HEK293 (cell line): ENCODE data around the gene KLRF1.
A peak's percentile ranks its signal among the peaks of the same experiment; 100 is the strongest.

Experiments used
- CTCF ChIA-PET: fragments of 350-600 bp; formaldehyde crosslinking; extraction: SDS; loops from one replicate; lab custom pipeline; 2021; ENCODE audit warnings: antibody characterized with exemption; lab: Yijun Ruan, JAX
- POLR2A ChIA-PET: fragments of 300-600 bp; formaldehyde crosslinking; extraction: SDS; loops from one replicate; lab custom pipeline; 2020; ENCODE audit warnings: antibody characterized with exemption, inconsistent platforms; lab: Yijun Ruan, JAX
- H3K27ac ChIP-seq: fragments of 200-500 bp; sonication (Bioruptor generic); 2 replicates; pipeline ENCODE4 v1.5.1; 2014; ENCODE audit warnings: low read depth, low read length, control low read depth, inconsistent platforms; ENCODE audit errors: extremely low read depth
- H3K36me3 ChIP-seq, 2 experiments: fragments of 200-500 bp in 1 of 2; sonication (Bioruptor generic) in 1 of 2; 1 replicate in 1 of 2; 2 replicates in 1 of 2; pipeline ENCODE4 v1.5.1; 2014 to 2017; ENCODE audit warnings: inconsistent platforms in 2 of 2, low read length in 2 of 2; ENCODE audit not compliant: control insufficient read depth in 2 of 2, insufficient read depth in 1 of 2
- H3K4me1 ChIP-seq: fragments of 200-500 bp; sonication (Bioruptor generic); 2 replicates; pipeline ENCODE4 v1.5.1; 2014; ENCODE audit warnings: mild to moderate bottlenecking, low read length, inconsistent platforms; ENCODE audit not compliant: control insufficient read depth, insufficient read depth
- H3K4me3 ChIP-seq: 2 replicates; pipeline ENCODE4 v1.5.1; 2011; ENCODE audit warnings: low read depth, mild to moderate bottlenecking, control low read depth, low read length, moderate library complexity
- H3K9me3 ChIP-seq: fragments of 200-500 bp; sonication (Bioruptor generic); 2 replicates; pipeline ENCODE4 v1.5.1; 2014; ENCODE audit warnings: low read depth, low read length, inconsistent platforms; ENCODE audit not compliant: control insufficient read depth, insufficient read depth
- AEBP2 ChIP-seq: fragments of 450-650 bp; formaldehyde crosslinking; IDR thresholded peaks from 2 replicates; pipeline ENCODE4 v1.5.1; 2016; ENCODE audit warnings: missing biosample characterization, missing genetic modification characterization, borderline replicate concordance
- BCL11A ChIP-seq: fragments of 450-650 bp; formaldehyde crosslinking; IDR thresholded peaks from 2 replicates; pipeline ENCODE4 v1.5.1; 2016; ENCODE audit warnings: low read depth, missing biosample characterization, missing genetic modification characterization
- BCL6B ChIP-seq: fragments of 450-650 bp; formaldehyde crosslinking; IDR thresholded peaks from 2 replicates; pipeline ENCODE4 v1.5.1; 2017; ENCODE audit warnings: missing biosample characterization, missing genetic modification characterization
- GLIS2 ChIP-seq: fragments of 450-650 bp; formaldehyde crosslinking; IDR thresholded peaks from 2 replicates; pipeline ENCODE4 v1.5.1; 2016; ENCODE audit warnings: missing biosample characterization, missing genetic modification characterization
- KLF16 ChIP-seq: fragments of 450-650 bp; formaldehyde crosslinking; IDR thresholded peaks from 2 replicates; pipeline ENCODE4 v1.5.1; 2017; ENCODE audit warnings: missing biosample characterization, missing genetic modification characterization
- KLF9 ChIP-seq: fragments of 450-650 bp; formaldehyde crosslinking; IDR thresholded peaks from 2 replicates; pipeline ENCODE4 v1.5.1; 2016; ENCODE audit warnings: missing biosample characterization, missing genetic modification characterization, low read depth
- MZF1 ChIP-seq: fragments of 450-650 bp; formaldehyde crosslinking; IDR thresholded peaks from 2 replicates; pipeline ENCODE4 v1.5.1; 2017; ENCODE audit warnings: missing biosample characterization, missing genetic modification characterization, borderline replicate concordance
- PRDM4 ChIP-seq: fragments of 450-650 bp; formaldehyde crosslinking; IDR thresholded peaks from 2 replicates; pipeline ENCODE4 v1.5.1; 2017; ENCODE audit warnings: missing biosample characterization, missing genetic modification characterization
- RBAK ChIP-seq: fragments of 450-650 bp; formaldehyde crosslinking; IDR thresholded peaks from 2 replicates; pipeline ENCODE4 v1.5.1; 2016; ENCODE audit warnings: missing biosample characterization, missing genetic modification characterization
- TCF7L2 ChIP-seq: IDR thresholded peaks from 2 replicates; pipeline ENCODE4 v1.6.1; 2011; ENCODE audit warnings: low read depth, mild to moderate bottlenecking, inconsistent platforms, low read length, moderate library complexity, borderline replicate concordance
- ZBTB20 ChIP-seq: fragments of 450-650 bp; formaldehyde crosslinking; IDR thresholded peaks from 2 replicates; pipeline ENCODE4 v1.5.1; 2016; ENCODE audit warnings: missing biosample characterization, missing genetic modification characterization
- ZBTB6 ChIP-seq: fragments of 450-650 bp; formaldehyde crosslinking; IDR thresholded peaks from 2 replicates; pipeline ENCODE4 v1.5.1; 2017; ENCODE audit warnings: missing biosample characterization, missing genetic modification characterization
- ZFP3 ChIP-seq: fragments of 450-650 bp; formaldehyde crosslinking; IDR thresholded peaks from 2 replicates; pipeline ENCODE4 v1.5.1; 2016; ENCODE audit warnings: low read depth, missing biosample characterization, missing genetic modification characterization
- ZFP41 ChIP-seq: fragments of 450-650 bp; formaldehyde crosslinking; IDR thresholded peaks from 2 replicates; pipeline ENCODE4 v1.5.1; 2016; ENCODE audit warnings: missing biosample characterization, missing genetic modification characterization, borderline replicate concordance
- ZNF10 ChIP-seq: fragments of 450-650 bp; formaldehyde crosslinking; IDR thresholded peaks from 2 replicates; pipeline ENCODE4 v1.5.1; 2017; ENCODE audit warnings: missing biosample characterization, missing genetic modification characterization
- ZNF157 ChIP-seq: fragments of 450-650 bp; formaldehyde crosslinking; IDR thresholded peaks from 2 replicates; pipeline ENCODE4 v1.5.1; 2016; ENCODE audit warnings: missing biosample characterization, missing genetic modification characterization
- ZNF2 ChIP-seq: fragments of 450-650 bp; formaldehyde crosslinking; IDR thresholded peaks from 2 replicates; pipeline ENCODE4 v1.5.1; 2016; ENCODE audit warnings: missing biosample characterization, missing genetic modification characterization
- ZNF292 ChIP-seq: fragments of 450-650 bp; formaldehyde crosslinking; IDR thresholded peaks from 2 replicates; pipeline ENCODE4 v1.5.1; 2016; ENCODE audit warnings: low read depth, missing biosample characterization, missing genetic modification characterization, borderline replicate concordance
- ZNF341 ChIP-seq: fragments of 450-650 bp; formaldehyde crosslinking; IDR thresholded peaks from 2 replicates; pipeline ENCODE4; 2016; ENCODE audit warnings: low read depth, missing biosample characterization, missing genetic modification characterization
- ZNF366 ChIP-seq: fragments of 450-650 bp; formaldehyde crosslinking; conservative IDR thresholded peaks from 2 replicates; pipeline ENCODE4 v1.5.1; 2016; ENCODE audit warnings: missing biosample characterization, missing genetic modification characterization
- ZNF521 ChIP-seq: fragments of 450-650 bp; formaldehyde crosslinking; IDR thresholded peaks from 2 replicates; pipeline ENCODE4 v1.5.1; 2017; ENCODE audit warnings: missing biosample characterization, mild to moderate bottlenecking, missing genetic modification characterization
- ZNF555 ChIP-seq: fragments of 450-650 bp; formaldehyde crosslinking; conservative IDR thresholded peaks from 2 replicates; pipeline ENCODE4 v1.5.1; 2017; ENCODE audit warnings: missing biosample characterization, mild to moderate bottlenecking, missing genetic modification characterization, inconsistent platforms
- ZNF600 ChIP-seq: fragments of 450-650 bp; formaldehyde crosslinking; IDR thresholded peaks from 2 replicates; pipeline ENCODE4 v1.5.1; 2016; ENCODE audit warnings: missing biosample characterization, missing genetic modification characterization
- ZNF768 ChIP-seq: fragments of 450-650 bp; formaldehyde crosslinking; IDR thresholded peaks from 2 replicates; pipeline ENCODE4 v1.5.1; 2018; ENCODE audit warnings: missing biosample characterization, mild to moderate bottlenecking, missing genetic modification characterization

Gene KLRF1

GRCh38 chr12:9810671-9811070 is 16.6 kb upstream of the KLRF1 start (continued):
- TF ChIP-seq PRDM4 = no peak
- TF ChIP-seq ZFP3 = no peak
- no peak for TF ChIP-seq RBAK (tag by site-specific recombination)

- Histone ChIP-seq H3K4me3 (no peak overlapping the region), H3K4me1 (no peaks in the 10 kb centered on the region), H3K36me3 (no peaks in the 10 kb centered on the region), H3K9me3 (no peaks in the 10 kb centered on the region)
- ChIA-PET POLR2A (no interaction called here), CTCF (interaction anchor here (0.6 to 6.2 kb wide), 4 partner anchors 13 to 193 kb away, joined by 3 to 40 read pairs (median 4); no protein-coding TSS in a partner anchor)
- no peak for TF ChIP-seq ZNF341 (tag by site-specific recombination)
- TF ChIP-seq ZNF10 (tag by site-specific recombination) = no peak
- TF ChIP-seq ZNF366 (tag by site-specific recombination) = no peak
- no peak for TF ChIP-seq ZNF768
- no peak for TF ChIP-seq ZNF292 (tag by site-specific recombination)
- TF ChIP-seq KLF9 (tag by site-specific recombination) = no peak
- TF ChIP-seq ZBTB6 (tag by site-specific recombination) = no peak
- no peak for TF ChIP-seq AEBP2 (tag by site-specific recombination)
- TF ChIP-seq MZF1 (tag by site-specific recombination) = no peak
- TF ChIP-seq, all 188 proteins: peak for 0
- no peak overlapping the region for H3K27ac ChIP-seq
Observed at GRCh38 chr12:9811621-9812020, 15.7 kb upstream of the KLRF1 start.

GRCh38 chr12:9813821-9814798 is 13.2 kb upstream of the KLRF1 start:
- ChIA-PET POLR2A (no interaction called here), CTCF (interaction anchor here (0.5 to 6.2 kb wide), 19 partner anchors 8 to 760 kb away, joined by 3 to 40 read pairs (median 4); no protein-coding TSS in a partner anchor)
- H3K36me3 ChIP-seq = no peaks in the 10 kb centered on the region
- H3K4me1 ChIP-seq = no peaks in the 10 kb centered on the region
- peak overlapping the region; percentile 28 for H3K4me3 ChIP-seq
- no peaks in the 10 kb centered on the region for H3K9me3 ChIP-seq
- no peak overlapping the region for H3K27ac ChIP-seq
- TF ChIP-seq KLF16 (tag by site-specific recombination) = no peak
- no peak for TF ChIP-seq TCF7L2
- TF ChIP-seq ZNF341 (tag by site-specific recombination) = no peak
- TF ChIP-seq BCL6B (tag by site-specific recombination) = no peak
- TF ChIP-seq ZNF555 (tag by site-specific recombination) = no peak
- peak; percentile 42; the same call in 1 of the 2 replicates for TF ChIP-seq GLIS2 (tag by site-specific recombination)
- peak; percentile 91 for TF ChIP-seq ZNF2 (tag by site-specific recombination)
- no peak for TF ChIP-seq ZNF521 (tag by site-specific recombination)
- TF ChIP-seq ZBTB20 (tag by site-specific recombination) = peak; percentile 75
- no peak for TF ChIP-seq BCL11A
- no peak for TF ChIP-seq ZFP41 (tag by site-specific recombination)
- TF ChIP-seq ZNF600 = 0 out of 2 replicates have a peak, but pooled peaks have one; percentile 16
- no peak for TF ChIP-seq ZNF157 (tag by site-specific recombination)
